ENCODE results near the gene BBIP1.
"Not testable (repeated sequence)": the region's sequence is repeated elsewhere in the genome, so short reads cannot be mapped to it uniquely, and the experiment has no call there.

The BBIP1 gene

GRCh38 chr10:110871298-110872084 lies 47.5 kb downstream of the BBIP1 start, which contains the start of gene PDCD4:
Gene PDCD4 (plus strand): TSS chr10:110871928. CDS start chr10:110876028, 4,100 bp downstream.
- H3K27me3 ChIP-seq (ENCODE audit: control insufficient read depth, insufficient read depth, low read length) = no peaks in the 10 kb centered on the region
- WGBS (ENCODE audit: insufficient coverage, insufficient read length) = no CpG with 5 or more reads among the region's 47 CpGs
- no peaks in the 10 kb centered on the region for H3K9me3 ChIP-seq (ENCODE audit: control insufficient read depth, insufficient read depth, low read length)
- H3K4me1 ChIP-seq (ENCODE audit: control insufficient read depth, insufficient read depth, low read length) = peaks cover 5% of the 10 kb centered on the region; the same call in 1 of the 2 replicates
- peak within 1 kb of the TSS; percentile 58; the same call in 1 of the 2 replicates for H3K4me3 ChIP-seq (ENCODE audit: low read length)
- no peaks in the 10 kb centered on the region for H3K36me3 ChIP-seq (ENCODE audit: control insufficient read depth, insufficient read depth, low read length)
- DNase-seq (ENCODE audit: low read depth, low spot score) = peak; percentile 96
- H3K27ac ChIP-seq (ENCODE audit: low read length) = no peak within 1 kb of the TSS

GRCh38 chr10:110870823-110871297 lies 48.1 kb downstream of the BBIP1 start:
- H3K27me3 ChIP-seq (ENCODE audit: control insufficient read depth, insufficient read depth, low read length) = no peaks in the 10 kb centered on the region
- no peaks in the 10 kb centered on the region for H3K36me3 ChIP-seq (ENCODE audit: control insufficient read depth, insufficient read depth, low read length)
- H3K4me3 ChIP-seq (ENCODE audit: low read length) = no peak overlapping the region
- no peaks in the 10 kb centered on the region for H3K9me3 ChIP-seq (ENCODE audit: control insufficient read depth, insufficient read depth, low read length)
- no peak for DNase-seq (ENCODE audit: low read depth, low spot score)
- H3K4me1 ChIP-seq (ENCODE audit: control insufficient read depth, insufficient read depth, low read length) = peaks cover 5% of the 10 kb centered on the region; the same call in 1 of the 2 replicates
- H3K27ac ChIP-seq (ENCODE audit: low read length) = no peak overlapping the region
- WGBS (ENCODE audit: insufficient coverage, insufficient read length) = no CpG with 5 or more reads among the region's 13 CpGs

DNA sequence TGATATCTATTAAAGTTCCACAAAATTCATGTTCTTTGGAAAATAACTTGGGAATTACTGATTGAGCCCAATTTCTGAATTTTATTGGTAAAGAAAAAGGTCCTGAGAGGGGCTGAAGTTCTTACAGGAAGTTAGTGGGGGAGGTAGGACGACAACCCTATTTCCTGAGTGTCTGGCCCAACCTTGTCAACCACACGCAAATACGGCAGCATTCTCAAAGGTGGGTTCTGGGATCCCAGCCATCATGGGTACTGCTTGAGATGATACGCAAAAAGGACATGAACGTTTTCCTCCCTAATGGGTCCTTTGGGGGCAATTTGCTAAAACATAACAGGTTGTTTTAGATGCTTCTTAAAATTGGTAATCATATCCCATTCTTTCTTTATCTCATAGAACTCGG lies 50.0 kb downstream of the BBIP1 start:
- no peak overlapping the region for H3K4me3 ChIP-seq (ENCODE audit: low read length)
- DNase-seq (ENCODE audit: low read depth, low spot score) = no peak
- no peak overlapping the region for H3K27ac ChIP-seq (ENCODE audit: low read length)
- H3K4me1 ChIP-seq (ENCODE audit: control insufficient read depth, insufficient read depth, low read length) = peaks cover 5% of the 10 kb centered on the region; the same call in 1 of the 2 replicates
- no CpG with 5 or more reads among the region's 6 CpGs for WGBS (ENCODE audit: insufficient coverage, insufficient read length)
- H3K9me3 ChIP-seq (ENCODE audit: control insufficient read depth, insufficient read depth, low read length) = no peaks in the 10 kb centered on the region
- no peaks in the 10 kb centered on the region for H3K27me3 ChIP-seq (ENCODE audit: control insufficient read depth, insufficient read depth, low read length)
- no peaks in the 10 kb centered on the region for H3K36me3 ChIP-seq (ENCODE audit: control insufficient read depth, insufficient read depth, low read length)

GRCh38 chr10:110867807-110868465 lies 51.0 kb downstream of the BBIP1 start:
- H3K27me3 ChIP-seq (ENCODE audit: control insufficient read depth, insufficient read depth, low read length) = no peaks in the 10 kb centered on the region
- no peak for DNase-seq (ENCODE audit: low read depth, low spot score)
- no CpG with 5 or more reads among the region's 4 CpGs for WGBS (ENCODE audit: insufficient coverage, insufficient read length)
- no peak overlapping the region for H3K27ac ChIP-seq (ENCODE audit: low read length)
- no peaks in the 10 kb centered on the region for H3K9me3 ChIP-seq (ENCODE audit: control insufficient read depth, insufficient read depth, low read length)
- H3K4me3 ChIP-seq (ENCODE audit: low read length) = no peak overlapping the region
- peaks cover 5% of the 10 kb centered on the region; the same call in 1 of the 2 replicates for H3K4me1 ChIP-seq (ENCODE audit: control insufficient read depth, insufficient read depth, low read length)
- no peaks in the 10 kb centered on the region for H3K36me3 ChIP-seq (ENCODE audit: control insufficient read depth, insufficient read depth, low read length)

DNA sequence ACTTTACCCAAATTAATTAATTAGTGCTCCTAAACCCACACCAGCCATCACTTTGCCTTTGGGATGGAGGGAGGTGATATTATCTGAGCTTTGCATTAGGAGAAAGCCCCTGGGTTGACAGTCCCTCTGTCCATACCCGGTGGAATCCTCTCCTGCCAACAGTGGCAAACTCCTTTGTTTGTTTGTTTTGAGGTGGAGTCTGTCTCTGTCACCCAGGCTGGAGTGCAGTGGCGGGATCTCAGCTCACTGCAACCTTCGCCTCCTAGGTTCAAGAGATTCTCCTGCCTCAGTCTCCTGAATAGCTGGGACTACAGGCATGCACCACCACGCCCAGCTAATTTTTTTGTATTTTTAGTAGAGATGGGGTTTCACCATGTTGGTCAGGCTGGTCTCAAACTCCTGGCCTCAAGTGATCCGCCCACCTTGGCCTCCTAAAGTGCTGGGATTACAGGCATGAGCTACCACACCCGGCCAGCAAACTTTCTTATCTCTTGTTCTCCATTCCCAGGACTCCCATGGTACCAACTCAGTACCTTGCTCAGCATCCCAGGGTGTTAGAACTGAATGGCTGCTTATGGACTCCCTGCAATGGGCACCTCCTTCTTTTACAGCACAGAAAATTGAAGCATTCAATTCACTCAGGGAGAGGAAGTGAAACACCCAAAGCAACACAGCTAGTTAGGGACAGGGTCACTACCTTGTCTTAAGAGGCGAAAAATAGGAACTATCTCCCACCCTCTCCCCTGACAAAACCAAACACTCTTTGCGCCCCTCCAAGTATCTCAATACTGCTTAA lies 51.8 kb downstream of the BBIP1 start:
- not testable (repeated sequence) for H3K27me3 ChIP-seq (ENCODE audit: control insufficient read depth, insufficient read depth, low read length); H3K27ac ChIP-seq (ENCODE audit: low read length); H3K4me3 ChIP-seq (ENCODE audit: low read length); H3K4me1 ChIP-seq (ENCODE audit: control insufficient read depth, insufficient read depth, low read length); DNase-seq (ENCODE audit: low read depth, low spot score); H3K36me3 ChIP-seq (ENCODE audit: control insufficient read depth, insufficient read depth, low read length); H3K9me3 ChIP-seq (ENCODE audit: control insufficient read depth, insufficient read depth, low read length)
- no CpG with 5 or more reads among the region's 8 CpGs for WGBS (ENCODE audit: insufficient coverage, insufficient read length)

- H3K9me3 ChIP-seq (ENCODE audit: control insufficient read depth, insufficient read depth, low read length) = no peaks in the 10 kb centered on the region
- DNase-seq (ENCODE audit: low read depth, low spot score) = no peak
- peaks cover 4% of the 10 kb centered on the region; the same call in 1 of the 2 replicates for H3K4me1 ChIP-seq (ENCODE audit: control insufficient read depth, insufficient read depth, low read length)
- H3K27me3 ChIP-seq (ENCODE audit: control insufficient read depth, insufficient read depth, low read length) = no peaks in the 10 kb centered on the region
- H3K36me3 ChIP-seq (ENCODE audit: control insufficient read depth, insufficient read depth, low read length) = no peaks in the 10 kb centered on the region
- no peak overlapping the region for H3K27ac ChIP-seq (ENCODE audit: low read length)
- 100% methylated on average over 2 of the region's 4 CpGs for WGBS (ENCODE audit: insufficient coverage, insufficient read length)
- H3K4me3 ChIP-seq (ENCODE audit: low read length) = no peak overlapping the region
Observed at GRCh38 chr10:110865809-110866482, 53.0 kb downstream of the BBIP1 start.

- Histone ChIP-seq H3K27me3 (ENCODE audit: control insufficient read depth, insufficient read depth, low read length) (no peaks in the 10 kb centered on the region), H3K9me3 (ENCODE audit: control insufficient read depth, insufficient read depth, low read length) (no peaks in the 10 kb centered on the region), H3K36me3 (ENCODE audit: control insufficient read depth, insufficient read depth, low read length) (no peaks in the 10 kb centered on the region), H3K27ac (ENCODE audit: low read length) (no peak overlapping the region), H3K4me1 (ENCODE audit: control insufficient read depth, insufficient read depth, low read length) (no peaks in the 10 kb centered on the region), H3K4me3 (ENCODE audit: low read length) (no peak overlapping the region)
- no CpG with 5 or more reads among the region's 6 CpGs for WGBS (ENCODE audit: insufficient coverage, insufficient read length)
- DNase-seq (ENCODE audit: low read depth, low spot score) = no peak
Observed at GRCh38 chr10:110865186-110865808, 53.7 kb downstream of the BBIP1 start.

- H3K4me1 ChIP-seq (ENCODE audit: control insufficient read depth, insufficient read depth, low read length) = no peaks in the 10 kb centered on the region
- no peak overlapping the region for H3K4me3 ChIP-seq (ENCODE audit: low read length)
- no peak overlapping the region for H3K27ac ChIP-seq (ENCODE audit: low read length)
- DNase-seq (ENCODE audit: low read depth, low spot score) = no peak
- no peaks in the 10 kb centered on the region for H3K9me3 ChIP-seq (ENCODE audit: control insufficient read depth, insufficient read depth, low read length)
- H3K27me3 ChIP-seq (ENCODE audit: control insufficient read depth, insufficient read depth, low read length) = no peaks in the 10 kb centered on the region
- H3K36me3 ChIP-seq (ENCODE audit: control insufficient read depth, insufficient read depth, low read length) = no peaks in the 10 kb centered on the region
- WGBS (ENCODE audit: insufficient coverage, insufficient read length) = no CpG with 5 or more reads among the region's 6 CpGs
Observed at GRCh38 chr10:110864662-110865140, 54.3 kb downstream of the BBIP1 start.

DNA sequence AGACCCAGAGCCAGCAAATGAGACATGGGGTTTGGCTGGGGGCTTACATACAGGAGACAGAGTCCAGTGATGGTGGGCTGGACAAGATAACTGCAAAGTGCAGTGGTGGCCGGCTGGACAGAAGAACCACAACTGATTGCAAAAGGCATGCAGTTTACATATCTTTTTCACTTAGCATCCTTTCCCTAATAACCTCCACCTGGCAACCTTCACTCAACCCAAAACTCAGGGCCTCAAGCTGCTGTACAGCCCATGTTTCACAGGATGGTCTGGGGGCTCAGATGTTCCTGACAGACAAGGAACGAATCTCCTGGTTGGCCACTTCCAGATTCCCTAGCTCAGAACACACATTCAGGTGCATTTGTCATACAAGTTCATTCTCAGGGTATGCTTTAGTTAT lies 55.0 kb downstream of the BBIP1 start:
- Histone ChIP-seq H3K4me1 (ENCODE audit: control insufficient read depth, insufficient read depth, low read length) (no peaks in the 10 kb centered on the region), H3K4me3 (ENCODE audit: low read length) (no peak overlapping the region), H3K36me3 (ENCODE audit: control insufficient read depth, insufficient read depth, low read length) (no peaks in the 10 kb centered on the region), H3K27ac (ENCODE audit: low read length) (no peak overlapping the region), H3K9me3 (ENCODE audit: control insufficient read depth, insufficient read depth, low read length) (no peaks in the 10 kb centered on the region), H3K27me3 (ENCODE audit: control insufficient read depth, insufficient read depth, low read length) (no peaks in the 10 kb centered on the region)
- no CpG with 5 or more reads among the region's 2 CpGs for WGBS (ENCODE audit: insufficient coverage, insufficient read length)
- DNase-seq (ENCODE audit: low read depth, low spot score) = no peak

All from iPS DF 6.9 (cell line).